ENCODE measurements around the gene OR5AU1. TPM values are rescaled to one million over a fixed set of nuclear protein-coding genes. Genes with fewer than 3 reads are reported as not detected.

The OR5AU1 gene
- total and polyA plus RNA-seq, 8 donors, result not detected

GRCh38 chr14:21120686-21121085 is 35.2 kb downstream of the OR5AU1 start:
- intact Hi-C loops (cut with DNase I), result no loop called here
- 73% methylated on average over 6 of the region's 6 CpGs for WGBS, 2 donors
- DNase-seq (no peak), FAIRE-seq (no peak), ATAC-seq (no peak)
- TF ChIP-seq CTCF (IDR thresholded peaks at IDR 0.05), result no peak
- Histone ChIP-seq H3K4me3 (no peak overlapping the region), H3K27ac (no peak overlapping the region), H3K27me3 (no peaks in the 10 kb centered on the region), H3K4me1 (no peaks in the 10 kb centered on the region), H3K9me3 (no peaks in the 10 kb centered on the region), H3K36me3 (no peaks in the 10 kb centered on the region)

- Histone ChIP-seq H3K4me3 (no peak overlapping the region), H3K9me3 (no peaks in the 10 kb centered on the region), H3K36me3 (no peaks in the 10 kb centered on the region), H3K27ac (no peak overlapping the region), H3K27me3 (no peaks in the 10 kb centered on the region), H3K4me1 (no peaks in the 10 kb centered on the region)
- intact Hi-C loops (cut with DNase I), result no loop called here
- FAIRE-seq (no peak), DNase-seq (no peak), ATAC-seq (no peak)
- TF ChIP-seq CTCF (IDR thresholded peaks at IDR 0.05), result no peak
- 89 to 93% methylated on average over 3 of the region's 3 CpGs for WGBS, 2 donors
Observed at GRCh38 chr14:21118933-21119332, 36.9 kb downstream of the OR5AU1 start.

GRCh38 chr14:21113369-21113768 is 42.5 kb downstream of the OR5AU1 start:
- FAIRE-seq (no peak), ATAC-seq (no peak), DNase-seq (no peak)
- TF ChIP-seq CTCF (IDR thresholded peaks at IDR 0.05), result no peak
- H3K27ac ChIP-seq, result no peak overlapping the region
- no peaks in the 10 kb centered on the region for H3K9me3 ChIP-seq
- no peak overlapping the region for H3K4me3 ChIP-seq
- H3K27me3 ChIP-seq, result no peaks in the 10 kb centered on the region
- WGBS, 2 donors, result 92 to 94% methylated on average over 2 of the region's 2 CpGs
- intact Hi-C loops (cut with DNase I), result no loop called here
- H3K4me1 ChIP-seq, result no peaks in the 10 kb centered on the region
- no peaks in the 10 kb centered on the region for H3K36me3 ChIP-seq

- no peak for TF ChIP-seq CTCF (IDR thresholded peaks at IDR 0.05)
- Histone ChIP-seq H3K4me3 (no peak overlapping the region), H3K4me1 (no peaks in the 10 kb centered on the region), H3K27ac (no peak overlapping the region), H3K27me3 (no peaks in the 10 kb centered on the region), H3K36me3 (no peaks in the 10 kb centered on the region), H3K9me3 (no peaks in the 10 kb centered on the region)
- 82 to 84% methylated on average over 4 of the region's 4 CpGs for WGBS, 2 donors
- ATAC-seq (no peak), DNase-seq (no peak), FAIRE-seq (no peak)
- intact Hi-C loops (cut with DNase I), result no loop called here
Observed at GRCh38 chr14:21112255-21112654, 43.6 kb downstream of the OR5AU1 start.

- Histone ChIP-seq H3K9me3 (no peaks in the 10 kb centered on the region), H3K27ac (no peak overlapping the region), H3K36me3 (no peaks in the 10 kb centered on the region), H3K4me1 (peaks cover 11 to 26% (median 18%) of the 10 kb centered on the region in 3 donors), H3K4me3 (no peak overlapping the region), H3K27me3 (no peaks in the 10 kb centered on the region)
- ATAC-seq (no peak), DNase-seq (no peak), FAIRE-seq (no peak)
- intact Hi-C loops (cut with DNase I), result no loop called here
- WGBS, 2 donors, result 75 to 80% methylated on average over 6 of the region's 6 CpGs
- no peak for TF ChIP-seq CTCF (IDR thresholded peaks at IDR 0.05)
Observed at GRCh38 chr14:21109377-21110138, 46.3 kb downstream of the OR5AU1 start.
